IMR-90 (cell line): Measurements from ENCODE around the gene KCTD8. TPM values are rescaled to one million over a fixed set of nuclear protein-coding genes. Genes with fewer than 3 reads are reported as not detected.

ENCODE experiments used
- ATAC-seq: fragments of 200-7000 bp; cut with Tn5 transposase; 2 replicates; pipeline ENCODE4 v1.9.1; 2020; ENCODE audit warnings: low read depth, mild to moderate bottlenecking, moderate library complexity
- BruUV-seq: library from RNA; stranded (reverse); fragments of 400-500 nt; replicated peaks from 2 replicates; lab custom pipeline; 2021; lab: Mats Ljungman, UMichigan
- CTCF ChIA-PET: fragments of 300-600 bp; formaldehyde crosslinking; extraction: SDS; loops from one replicate; lab custom pipeline; 2021; ENCODE audit warnings: antibody characterized with exemption; lab: Yijun Ruan, JAX
- POLR2A ChIA-PET: fragments of 300-600 bp; sonication (Branson Sonifier 250); formaldehyde crosslinking; loops from one replicate; lab custom pipeline; 2022; ENCODE audit warnings: antibody characterized with exemption; ENCODE audit not compliant: unreplicated experiment; lab: Charles Lee
- DNase-seq: peaks from one replicate; pipeline ENCODE4 v3.0.0; 2013
- H2AFZ ChIP-seq: replicated peaks from 2 replicates; pipeline ENCODE3; 2013; ENCODE audit warnings: low read length, mild to moderate bottlenecking; ENCODE audit not compliant: poor library complexity
- H2AK5ac ChIP-seq: 2 replicates; pipeline ENCODE4 v1.6.1; 2013; ENCODE audit warnings: low read depth, low read length, inconsistent platforms
- H2AK9ac ChIP-seq: replicated peaks from 2 replicates; pipeline ENCODE3; 2013; ENCODE audit warnings: mild to moderate bottlenecking, low read depth, low read length, moderate library complexity; ENCODE audit not compliant: poor library complexity
- H2BK120ac ChIP-seq: 2 replicates; pipeline ENCODE4 v1.6.1; 2013; ENCODE audit warnings: low read depth, low read length, inconsistent platforms
- H2BK15ac ChIP-seq: 3 replicates; pipeline ENCODE4 v1.6.1; 2013; ENCODE audit warnings: low read depth, low read length, inconsistent platforms
- H2BK20ac ChIP-seq: 2 replicates; pipeline ENCODE4 v1.6.1; 2013; ENCODE audit warnings: low read depth, mild to moderate bottlenecking, inconsistent platforms, low read length, moderate library complexity
- H2BK5ac ChIP-seq: 2 replicates; pipeline ENCODE4 v1.6.1; 2013; ENCODE audit warnings: mild to moderate bottlenecking, low read depth, low read length, inconsistent platforms; ENCODE audit not compliant: poor library complexity, severe bottlenecking
- H3K14ac ChIP-seq: replicated peaks from 2 replicates; pipeline ENCODE4 v1.6.1; 2013; ENCODE audit warnings: low read depth, low read length, inconsistent platforms
- H3K18ac ChIP-seq: 2 replicates; pipeline ENCODE4 v1.6.1; 2013; ENCODE audit warnings: low read depth, low read length, control low read depth
- H3K23ac ChIP-seq: 2 replicates; pipeline ENCODE4 v1.6.1; 2013; ENCODE audit warnings: low read depth, low read length, inconsistent platforms
- H3K27ac ChIP-seq: 2 replicates; pipeline ENCODE4 v1.5.1; 2013; ENCODE audit warnings: mild to moderate bottlenecking, control low read depth, low read length; ENCODE audit not compliant: insufficient read depth
- H3K27me3 ChIP-seq: 2 replicates; pipeline ENCODE4 v1.6.1; 2013; ENCODE audit warnings: low read length; ENCODE audit not compliant: control insufficient read depth, insufficient read depth
- H3K36me3 ChIP-seq: 2 replicates; pipeline ENCODE4 v1.6.1; 2013; ENCODE audit warnings: low read length, mixed read lengths; ENCODE audit not compliant: control insufficient read depth, insufficient read depth
- H3K4ac ChIP-seq: 2 replicates; pipeline ENCODE4 v1.6.1; 2013; ENCODE audit warnings: low read depth, low read length, inconsistent platforms
- H3K4me1 ChIP-seq: 2 replicates; pipeline ENCODE4 v1.6.1; 2013; ENCODE audit warnings: low read length, mixed read lengths; ENCODE audit not compliant: control insufficient read depth, insufficient read depth
- H3K4me2 ChIP-seq: 2 replicates; pipeline ENCODE4 v1.6.1; 2013; ENCODE audit warnings: low read depth, mild to moderate bottlenecking, control low read depth, low read length, moderate library complexity
- H3K4me3 ChIP-seq: 2 replicates; pipeline ENCODE4 v1.5.1; 2013; ENCODE audit warnings: low read depth, mild to moderate bottlenecking, control low read depth, low read length, moderate library complexity; ENCODE audit not compliant: insufficient read depth
- H3K56ac ChIP-seq: 2 replicates; pipeline ENCODE4 v1.6.1; 2013; ENCODE audit warnings: low read length, inconsistent platforms; ENCODE audit not compliant: insufficient read depth; ENCODE audit errors: extremely low read depth
- H3K79me1 ChIP-seq, 2 experiments: 2 replicates each; pipeline ENCODE4 v1.6.1; 2013; ENCODE audit warnings: low read length in 2 of 2, inconsistent platforms in 1 of 2, low read depth in 1 of 2
- H3K9ac ChIP-seq: 2 replicates; pipeline ENCODE4 v1.6.1; 2013; ENCODE audit warnings: low read depth, low read length, control low read depth
- H3K9me1 ChIP-seq: 2 replicates; pipeline ENCODE4 v1.6.1; 2013; ENCODE audit warnings: low read length, inconsistent platforms; ENCODE audit not compliant: insufficient read depth
- H3K9me3 ChIP-seq: 2 replicates; pipeline ENCODE4 v1.6.1; 2013; ENCODE audit warnings: low read length; ENCODE audit not compliant: control insufficient read depth, insufficient read depth
- H4K20me1 ChIP-seq: 2 replicates; pipeline ENCODE4 v1.6.1; 2013; ENCODE audit warnings: low read length, inconsistent platforms; ENCODE audit not compliant: insufficient read depth
- H4K5ac ChIP-seq: 2 replicates; pipeline ENCODE4 v1.6.1; 2013; ENCODE audit warnings: mild to moderate bottlenecking, low read depth, low read length, control low read depth
- H4K8ac ChIP-seq, 2 experiments: 2 replicates each; pipeline ENCODE4 v1.6.1; 2013; ENCODE audit warnings: low read depth in 2 of 2, low read length in 2 of 2, control low read depth in 1 of 2, inconsistent platforms in 1 of 2
- H4K91ac ChIP-seq: 2 replicates; pipeline ENCODE4 v1.6.1; 2013; ENCODE audit warnings: low read depth, low read length, inconsistent platforms; ENCODE audit not compliant: insufficient read depth
- BHLHE40 ChIP-seq: fragments of 150-350 bp; IDR thresholded peaks from 2 replicates; pipeline ENCODE4 v1.6.1; 2016; ENCODE audit warnings: mild to moderate bottlenecking, low read depth, low read length
- CEBPB ChIP-seq: IDR thresholded peaks from 2 replicates; pipeline ENCODE4 v1.6.1; 2012; ENCODE audit warnings: low read depth, low read length, improper control_type of control experiment
- CHD1 ChIP-seq: IDR thresholded peaks from 2 replicates; pipeline ENCODE4 v1.6.1; 2012; ENCODE audit warnings: low read depth, low read length, improper control_type of control experiment
- MAFK ChIP-seq: IDR thresholded peaks from 2 replicates; pipeline ENCODE4 v1.6.1; 2012; ENCODE audit warnings: low read depth, low read length, improper control_type of control experiment
- MAZ ChIP-seq: IDR thresholded peaks from 2 replicates; pipeline ENCODE4 v1.6.1; 2012; ENCODE audit warnings: low read depth, mild to moderate bottlenecking, low read length, improper control_type of control experiment, moderate library complexity, borderline replicate concordance
- POLR2A ChIP-seq: IDR thresholded peaks from 2 replicates; pipeline ENCODE4 v1.6.1; 2012; ENCODE audit warnings: mild to moderate bottlenecking, low read depth, low read length
- RAD21 ChIP-seq: IDR thresholded peaks from 2 replicates; pipeline ENCODE4 v1.6.1; 2012; ENCODE audit warnings: low read length, improper control_type of control experiment
- USF2 ChIP-seq: fragments of 150-350 bp; IDR thresholded peaks from 2 replicates; pipeline ENCODE4 v1.6.1; 2017; ENCODE audit warnings: mild to moderate bottlenecking, antibody characterized with exemption, low read length, low read depth
- WGBS, 2 experiments: methylation state at CpG; one replicate each; pipeline versions ENCODE4 v1.1.5 to v1.1.7; 2013; ENCODE audit warnings: missing lambda C conversion rate in 2 of 2; ENCODE audit not compliant: insufficient read length in 1 of 2; ENCODE audit errors: extremely low coverage in 2 of 2; 5-methylcytosine and 5-hydroxymethylcytosine counted together
- dilution Hi-C: fragments of 300-500 bp; cut with HindIII; formaldehyde crosslinking; loops from one replicate; pipeline ENCODE4 v1.14.3; 2018; ENCODE audit warnings: low sequenced_read_pairs; ENCODE audit not compliant: unreplicated experiment
- in situ Hi-C: fragments of 300-500 bp; cut with MboI; formaldehyde crosslinking; loops from 3 replicates; pipeline ENCODE4 v1.14.3; 2019; ENCODE audit warnings: low sequenced_read_pairs, inconsistent platforms, mixed read lengths
- intact Hi-C: fragments of 100-400 bp; cut with micrococcal nuclease; formaldehyde crosslinking; loops from 2 replicates; pipeline ENCODE4 v1.10.0; 2022
- polyA plus RNA-seq, 3 experiments: library from polyadenylated mRNA; depleted of rRNA; stranded (reverse); fragments of >200 nt; gene quantifications; 2 replicates each; pipeline ENCODE4 v1.2.3, GENCODE V29; 2012; ENCODE audit warnings: low replicate concordance in 1 of 3
- total RNA-seq: library from RNA; depleted of rRNA; stranded (reverse); fragments of >200 nt; gene quantifications from 2 replicates; pipeline ENCODE4 v1.2.3, GENCODE V29; 2012

KCTD8 gene
- total and polyA plus RNA-seq, 2 of the 4 experiments (the other 2 are of a cell fraction) = 0.03 TPM; not detected in 1

GRCh38 chr4:44446191-44446590, 2.4 kb downstream of the KCTD8 start:
- H3K4me2 ChIP-seq = no peak overlapping the region
- BruUV-seq = no TSS peak
- DNase-seq = no peak
- H4K20me1 ChIP-seq = no peaks in the 10 kb centered on the region
- no peak overlapping the region for H3K27ac ChIP-seq
- in situ Hi-C loops = no loop called here
- no peak overlapping the region for H3K4ac ChIP-seq
- no peak overlapping the region for H2AFZ ChIP-seq
- no peaks in the 10 kb centered on the region for H3K36me3 ChIP-seq
- H2AK5ac ChIP-seq = no peak overlapping the region
- H3K23ac ChIP-seq = no peak overlapping the region
- H3K9ac ChIP-seq = no peak overlapping the region
- no peaks in the 10 kb centered on the region for H3K79me1 ChIP-seq
- ChIA-PET CTCF (no interaction called here), POLR2A (no interaction called here)
- H3K4me1 ChIP-seq = no peaks in the 10 kb centered on the region
- H3K9me1 ChIP-seq = no peaks in the 10 kb centered on the region
- no peak overlapping the region for H4K8ac ChIP-seq
- dilution Hi-C loops = no loop called here
- intact Hi-C loops = no loop called here
- peaks cover 23% of the 10 kb centered on the region for H3K27me3 ChIP-seq
- H4K91ac ChIP-seq = no peak overlapping the region
- no peak overlapping the region for H3K4me3 ChIP-seq
- H3K9me3 ChIP-seq = peaks cover 6% of the 10 kb centered on the region; the same call in 1 of the 2 replicates
- no peak for ATAC-seq
- 10% methylated on average over 2 of the region's 4 CpGs; no CpG with 5 or more reads in 1 of the 2 experiments for WGBS, 2 experiments
- H3K14ac ChIP-seq = no peak overlapping the region
- no peak overlapping the region for H2AK9ac ChIP-seq
- TF ChIP-seq MAZ (no peak), RAD21 (no peak), CEBPB (no peak), CHD1 (no peak), MAFK (no peak), BHLHE40 (no peak), POLR2A (no peak), USF2 (no peak)
- no peak overlapping the region for H2BK20ac ChIP-seq
- no peak overlapping the region for H2BK5ac ChIP-seq
- no peak overlapping the region for H4K5ac ChIP-seq
- no peak overlapping the region for H3K56ac ChIP-seq
- H2BK120ac ChIP-seq = no peak overlapping the region
- no peak overlapping the region for H3K18ac ChIP-seq
- H2BK15ac ChIP-seq = no peak overlapping the region
